HG02938 (cell line): ENCODE results near the gene NID1.
"Not testable (repeated sequence)": the region's sequence is repeated elsewhere in the genome, so short reads cannot be mapped to it uniquely, and the experiment has no call there.

ENCODE experiments used
- ATAC-seq: cut with Tn5 transposase; IDR thresholded peaks from one replicate; pipeline ENCODE4 v1.9.1; 2021; ENCODE audit warnings: mild to moderate bottlenecking, moderate library complexity; ENCODE audit not compliant: unreplicated experiment

The NID1 gene

GRCh38 chr1:235971020-235971419, 93.9 kb downstream of the NID1 start:
- ATAC-seq: no peak

GRCh38 chr1:235968831-235969230, 96.1 kb downstream of the NID1 start:
- no peak for ATAC-seq

- not testable (repeated sequence) for ATAC-seq
Measured at GRCh38 chr1:235966134-235966533, 98.8 kb downstream of the NID1 start.

- ATAC-seq: no peak
Measured at GRCh38 chr1:235960809-235961208, 104.1 kb downstream of the NID1 start.

- ATAC-seq: no peak
Measured at GRCh38 chr1:235958021-235958420, 106.9 kb downstream of the NID1 start.

- no peak for ATAC-seq
Measured at GRCh38 chr1:235955777-235956176, 109.1 kb downstream of the NID1 start.

GRCh38 chr1:235954306-235955283, 110.3 kb downstream of the NID1 start:
- peak; percentile 94 for ATAC-seq

GRCh38 chr1:235953801-235954200, 111.1 kb downstream of the NID1 start:
- no peak for ATAC-seq

GRCh38 chr1:235952950-235953615, 111.8 kb downstream of the NID1 start:
- ATAC-seq: peak; percentile 47

GRCh38 chr1:235951661-235952060, 113.2 kb downstream of the NID1 start:
- no peak for ATAC-seq

- no peak for ATAC-seq
Measured at GRCh38 chr1:235950318-235950717, 114.6 kb downstream of the NID1 start.

GRCh38 chr1:235948774-235949427, 116.0 kb downstream of the NID1 start:
- no peak for ATAC-seq

GRCh38 chr1:235947989-235948388, 116.9 kb downstream of the NID1 start:
- ATAC-seq: no peak

- peak; percentile 21 for ATAC-seq
Measured at GRCh38 chr1:235946571-235946981, 118.3 kb downstream of the NID1 start.

- ATAC-seq: peak; percentile 73
Measured at GRCh38 chr1:235945775-235946570, 118.9 kb downstream of the NID1 start.

- no peak for ATAC-seq
Measured at GRCh38 chr1:235943581-235944114, 121.2 kb downstream of the NID1 start.

- ATAC-seq: no peak
Measured at GRCh38 chr1:235942979-235943575, 121.8 kb downstream of the NID1 start.

GRCh38 chr1:235942625-235942934, 122.3 kb downstream of the NID1 start:
- ATAC-seq: no peak

GRCh38 chr1:235941876-235942624, 122.8 kb downstream of the NID1 start:
- ATAC-seq: no peak
